ENCODE results near the gene ZNF516. TPM values are rescaled to one million over a fixed set of nuclear protein-coding genes. Genes with fewer than 3 reads are reported as not detected.
A peak's percentile ranks its signal among the peaks of the same experiment; 100 is the strongest.
"Not testable (repeated sequence)": the region's sequence is repeated elsewhere in the genome, so short reads cannot be mapped to it uniquely, and the experiment has no call there.

The ZNF516 gene, protein sequence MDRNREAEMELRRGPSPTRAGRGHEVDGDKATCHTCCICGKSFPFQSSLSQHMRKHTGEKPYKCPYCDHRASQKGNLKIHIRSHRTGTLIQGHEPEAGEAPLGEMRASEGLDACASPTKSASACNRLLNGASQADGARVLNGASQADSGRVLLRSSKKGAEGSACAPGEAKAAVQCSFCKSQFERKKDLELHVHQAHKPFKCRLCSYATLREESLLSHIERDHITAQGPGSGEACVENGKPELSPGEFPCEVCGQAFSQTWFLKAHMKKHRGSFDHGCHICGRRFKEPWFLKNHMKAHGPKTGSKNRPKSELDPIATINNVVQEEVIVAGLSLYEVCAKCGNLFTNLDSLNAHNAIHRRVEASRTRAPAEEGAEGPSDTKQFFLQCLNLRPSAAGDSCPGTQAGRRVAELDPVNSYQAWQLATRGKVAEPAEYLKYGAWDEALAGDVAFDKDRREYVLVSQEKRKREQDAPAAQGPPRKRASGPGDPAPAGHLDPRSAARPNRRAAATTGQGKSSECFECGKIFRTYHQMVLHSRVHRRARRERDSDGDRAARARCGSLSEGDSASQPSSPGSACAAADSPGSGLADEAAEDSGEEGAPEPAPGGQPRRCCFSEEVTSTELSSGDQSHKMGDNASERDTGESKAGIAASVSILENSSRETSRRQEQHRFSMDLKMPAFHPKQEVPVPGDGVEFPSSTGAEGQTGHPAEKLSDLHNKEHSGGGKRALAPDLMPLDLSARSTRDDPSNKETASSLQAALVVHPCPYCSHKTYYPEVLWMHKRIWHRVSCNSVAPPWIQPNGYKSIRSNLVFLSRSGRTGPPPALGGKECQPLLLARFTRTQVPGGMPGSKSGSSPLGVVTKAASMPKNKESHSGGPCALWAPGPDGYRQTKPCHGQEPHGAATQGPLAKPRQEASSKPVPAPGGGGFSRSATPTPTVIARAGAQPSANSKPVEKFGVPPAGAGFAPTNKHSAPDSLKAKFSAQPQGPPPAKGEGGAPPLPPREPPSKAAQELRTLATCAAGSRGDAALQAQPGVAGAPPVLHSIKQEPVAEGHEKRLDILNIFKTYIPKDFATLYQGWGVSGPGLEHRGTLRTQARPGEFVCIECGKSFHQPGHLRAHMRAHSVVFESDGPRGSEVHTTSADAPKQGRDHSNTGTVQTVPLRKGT
- total RNA-seq = 1 to 10 TPM; 2.7 to 4.8 TPM

GRCh38 chr18:76495006-76495370 is at the start of gene ZNF516:
TSS of gene ZNF516 (minus strand) at chr18:76495242. CDS start at chr18:76443054, 52,188 bp downstream.
- no peaks in the 10 kb centered on the region for H3K9me3 Mint-ChIP-seq
- intact Hi-C loops (cut with micrococcal nuclease) = loop anchor here (10.0 kb wide), 2 partner anchors 310 to 2000 kb away; partner anchors contain the start of gene CNDP2
- POLR2A ChIA-PET = no interaction called here
- DNase-seq = peak; percentile 22
- no peaks in the 10 kb centered on the region for H3K36me3 Mint-ChIP-seq
- peak within 1 kb of the TSS; percentile 84 for H3K4me3 Mint-ChIP-seq
- peaks cover 58% of the 10 kb centered on the region for H3K27me3 Mint-ChIP-seq
- CTCF ChIA-PET = no interaction called here
- H3K4me1 Mint-ChIP-seq (ENCODE audit: low read depth) = peaks cover 33% of the 10 kb centered on the region
- H3K27ac Mint-ChIP-seq = no peak within 1 kb of the TSS

DNA sequence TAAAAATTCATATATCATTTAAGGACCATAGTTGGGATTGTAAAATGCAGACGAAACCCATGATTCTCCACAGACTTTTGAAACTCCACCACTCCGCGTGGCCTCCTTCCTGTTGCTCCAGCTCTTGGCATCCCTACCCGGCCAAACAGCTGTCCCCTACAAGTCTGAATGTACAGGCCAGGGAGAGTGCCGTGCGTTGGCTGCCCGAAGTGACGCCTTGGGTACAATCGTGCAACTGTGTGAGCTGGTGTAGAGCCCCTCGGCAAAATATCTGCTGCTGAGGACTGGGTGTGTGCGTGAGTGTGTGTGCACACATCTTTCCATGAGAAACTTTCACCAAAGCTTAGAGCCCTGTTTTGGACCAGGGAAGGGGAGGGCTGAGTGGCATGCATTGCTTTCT is 43.8 kb upstream of the ZNF516 start:
- Mint-ChIP-seq H3K36me3 (no peaks in the 10 kb centered on the region), H3K9me3 (no peaks in the 10 kb centered on the region), H3K27ac (no peak overlapping the region), H3K4me1 (ENCODE audit: low read depth) (no peaks in the 10 kb centered on the region), H3K4me3 (no peak overlapping the region), H3K27me3 (peaks cover 17% of the 10 kb centered on the region)
- ChIA-PET POLR2A (no interaction called here), CTCF (no interaction called here)
- no peak for DNase-seq
- intact Hi-C loops (cut with micrococcal nuclease) = no loop called here

DNA sequence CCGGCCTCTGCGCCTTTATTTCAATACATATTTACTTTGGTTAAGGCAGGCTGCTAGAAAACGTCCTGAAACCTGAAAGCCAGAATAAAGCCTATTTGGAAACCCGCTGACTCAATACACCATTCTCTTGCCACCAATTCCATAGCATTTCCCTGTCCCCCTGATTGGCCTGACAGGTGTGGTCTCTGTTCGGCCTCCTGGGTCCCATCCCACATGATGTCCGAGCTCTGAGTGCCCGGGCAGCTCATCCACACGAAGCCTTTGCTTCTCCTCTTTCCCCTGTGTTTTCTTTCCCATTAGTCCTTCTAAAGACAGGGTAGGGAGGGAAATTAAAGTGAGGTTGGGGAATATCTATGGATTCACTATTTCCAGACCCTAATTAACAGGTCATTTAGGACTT is 42.6 kb upstream of the ZNF516 start:
- intact Hi-C loops (cut with micrococcal nuclease) = no loop called here

DNA sequence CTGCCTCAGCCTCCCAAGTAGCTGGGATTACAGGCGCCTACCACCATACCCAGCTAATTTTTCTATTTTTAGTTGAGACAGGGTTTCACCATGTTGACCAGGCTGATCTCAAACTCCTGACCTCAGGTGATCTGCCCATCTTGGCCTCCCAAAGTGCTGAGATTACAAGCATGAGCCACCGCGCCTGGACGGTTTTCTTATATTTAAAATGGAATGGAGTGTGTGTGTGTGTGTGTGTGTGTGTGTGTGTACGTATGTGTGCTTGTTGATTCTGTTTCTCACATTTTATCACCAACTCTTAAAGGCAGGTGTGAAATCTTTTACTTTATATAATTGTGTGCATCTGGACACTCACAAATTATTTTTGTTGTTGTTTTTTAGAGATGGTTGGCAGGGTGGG is 41.6 kb upstream of the ZNF516 start:
- H3K36me3 Mint-ChIP-seq; H3K27ac Mint-ChIP-seq; H3K4me3 Mint-ChIP-seq; POLR2A ChIA-PET; CTCF ChIA-PET; H3K4me1 Mint-ChIP-seq (ENCODE audit: low read depth); H3K9me3 Mint-ChIP-seq; intact Hi-C loops (cut with micrococcal nuclease); DNase-seq: not testable (repeated sequence)
- peaks cover 17% of the 10 kb centered on the region for H3K27me3 Mint-ChIP-seq

More for the DNA sequence above, 42.6 kb upstream of the ZNF516 start:
- H3K9me3 Mint-ChIP-seq = no peaks in the 10 kb centered on the region
- no peak for DNase-seq
- no peaks in the 10 kb centered on the region for H3K4me1 Mint-ChIP-seq (ENCODE audit: low read depth)
- no peak overlapping the region for H3K27ac Mint-ChIP-seq
- ChIA-PET CTCF (no interaction called here), POLR2A (no interaction called here)
- H3K4me3 Mint-ChIP-seq = no peak overlapping the region
- H3K36me3 Mint-ChIP-seq = no peaks in the 10 kb centered on the region
- peaks cover 17% of the 10 kb centered on the region for H3K27me3 Mint-ChIP-seq

DNA sequence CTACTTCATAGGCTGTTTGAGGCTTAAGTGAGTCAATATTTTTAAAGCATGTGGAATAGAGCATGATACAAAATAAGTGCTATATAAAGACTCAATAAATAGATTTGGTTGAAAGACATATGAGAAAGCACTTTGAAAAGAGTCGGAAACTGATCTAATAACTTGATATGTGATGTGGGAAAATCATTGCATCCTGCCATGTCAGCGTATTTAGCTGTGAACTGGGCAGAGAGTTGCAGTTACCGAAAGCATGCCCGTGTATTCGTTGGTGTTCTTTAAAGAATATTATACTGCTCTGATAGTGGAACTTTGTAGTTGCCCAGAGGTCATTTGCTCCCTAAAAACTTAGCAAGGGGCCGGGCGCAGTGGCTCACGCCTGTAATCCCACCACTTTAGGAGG is 37.8 kb upstream of the ZNF516 start:
- no peaks in the 10 kb centered on the region for H3K36me3 Mint-ChIP-seq
- CTCF ChIA-PET = no interaction called here

DNA sequence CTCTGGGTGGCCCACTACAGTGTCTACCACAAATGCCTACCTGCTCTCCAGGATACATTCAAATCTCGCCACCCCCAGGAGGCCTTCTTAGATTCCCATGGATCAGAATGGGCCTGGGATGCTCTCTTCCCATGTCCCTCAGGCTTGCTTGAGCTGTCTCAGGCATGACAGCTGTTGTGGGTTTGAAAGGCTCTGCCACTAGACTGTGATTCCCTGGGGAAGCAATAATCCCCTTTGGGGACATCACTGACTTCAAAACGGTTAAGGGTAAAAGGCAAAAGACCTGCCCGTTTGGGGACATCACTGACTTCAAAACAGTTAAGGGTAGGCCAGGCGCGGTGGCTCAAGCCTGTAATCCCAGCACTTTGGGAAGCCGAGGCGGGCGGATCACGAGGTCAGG is 35.8 kb upstream of the ZNF516 start:
- Mint-ChIP-seq H3K4me3 (no peak overlapping the region), H3K4me1 (ENCODE audit: low read depth) (peaks cover 6% of the 10 kb centered on the region), H3K27me3 (peaks cover 20% of the 10 kb centered on the region), H3K9me3 (no peaks in the 10 kb centered on the region), H3K36me3 (no peaks in the 10 kb centered on the region), H3K27ac (no peak overlapping the region)
- CTCF ChIA-PET = no interaction called here
- POLR2A ChIA-PET = no interaction called here
- intact Hi-C loops (cut with micrococcal nuclease) = no loop called here
- no peak for DNase-seq

More for the DNA sequence above, 37.8 kb upstream of the ZNF516 start:
- H3K9me3 Mint-ChIP-seq = no peaks in the 10 kb centered on the region
- H3K4me1 Mint-ChIP-seq (ENCODE audit: low read depth) = peaks cover 6% of the 10 kb centered on the region
- H3K27me3 Mint-ChIP-seq = peaks cover 10% of the 10 kb centered on the region
- no peak overlapping the region for H3K4me3 Mint-ChIP-seq
- POLR2A ChIA-PET = no interaction called here
- intact Hi-C loops (cut with micrococcal nuclease) = no loop called here
- no peak overlapping the region for H3K27ac Mint-ChIP-seq
- no peak for DNase-seq

DNA sequence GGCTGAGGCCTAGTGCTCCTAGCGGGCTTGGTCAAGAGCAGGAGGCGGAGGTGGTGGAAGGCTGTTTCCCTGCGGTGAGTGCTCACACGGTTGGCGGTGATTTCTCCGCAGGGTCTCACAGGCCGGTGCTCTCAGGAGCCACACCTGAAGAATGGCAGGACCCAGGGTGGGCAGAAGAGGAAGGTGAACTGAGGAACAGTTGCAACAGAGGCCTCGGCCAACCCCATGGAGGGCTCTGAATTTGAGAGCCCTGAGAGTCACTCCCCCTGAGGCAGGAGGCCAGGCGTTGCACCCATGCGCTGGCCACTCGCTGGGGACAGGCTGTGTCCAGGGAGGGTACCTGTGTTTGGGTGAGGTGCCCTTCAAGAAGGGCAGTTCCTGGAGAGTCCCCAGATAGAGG is 35.3 kb upstream of the ZNF516 start:
- H3K9me3 Mint-ChIP-seq = no peaks in the 10 kb centered on the region
- DNase-seq = no peak
- H3K27me3 Mint-ChIP-seq = peaks cover 21% of the 10 kb centered on the region
- H3K36me3 Mint-ChIP-seq = no peaks in the 10 kb centered on the region
- ChIA-PET CTCF (no interaction called here), POLR2A (no interaction called here)
- H3K4me3 Mint-ChIP-seq = no peak overlapping the region
- H3K4me1 Mint-ChIP-seq (ENCODE audit: low read depth) = peaks cover 6% of the 10 kb centered on the region
- intact Hi-C loops (cut with micrococcal nuclease) = no loop called here
- no peak overlapping the region for H3K27ac Mint-ChIP-seq

DNA sequence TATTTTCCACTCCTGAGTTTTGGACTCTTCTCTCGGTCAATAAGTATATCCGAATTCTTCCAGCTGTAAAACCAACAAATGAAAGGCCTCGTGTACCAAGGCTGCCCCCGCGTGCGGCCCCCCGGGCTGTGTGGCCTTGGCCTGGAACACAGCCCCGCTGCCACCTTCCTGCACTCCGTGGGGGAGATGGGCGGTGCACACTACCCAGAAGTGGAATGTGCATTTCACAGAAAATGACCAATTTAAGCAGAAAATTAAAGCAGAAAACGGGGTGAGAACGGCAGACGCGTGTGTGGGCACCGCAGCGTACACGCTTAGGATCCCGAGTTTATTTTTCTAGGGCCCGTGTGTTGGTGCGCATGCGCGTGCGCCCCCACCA is 34.4 kb upstream of the ZNF516 start:
- Mint-ChIP-seq H3K9me3 (no peaks in the 10 kb centered on the region), H3K4me1 (ENCODE audit: low read depth) (peaks cover 6% of the 10 kb centered on the region), H3K4me3 (no peak overlapping the region), H3K27ac (no peak overlapping the region), H3K27me3 (peaks cover 26% of the 10 kb centered on the region), H3K36me3 (no peaks in the 10 kb centered on the region)
- ChIA-PET CTCF (no interaction called here), POLR2A (no interaction called here)
- intact Hi-C loops (cut with micrococcal nuclease) = no loop called here
- DNase-seq = no peak

GRCh38 chr18:76528477-76529432 is 33.7 kb upstream of the ZNF516 start:
- intact Hi-C loops (cut with micrococcal nuclease) = no loop called here
- no peak overlapping the region for H3K27ac Mint-ChIP-seq
- H3K9me3 Mint-ChIP-seq = no peaks in the 10 kb centered on the region
- CTCF ChIA-PET = no interaction called here
- no peak for DNase-seq
- POLR2A ChIA-PET = no interaction called here
- H3K4me3 Mint-ChIP-seq = peak overlapping the region; percentile 57
- H3K4me1 Mint-ChIP-seq (ENCODE audit: low read depth) = peaks cover 6% of the 10 kb centered on the region
- no peaks in the 10 kb centered on the region for H3K36me3 Mint-ChIP-seq
- peaks cover 27% of the 10 kb centered on the region for H3K27me3 Mint-ChIP-seq

DNA sequence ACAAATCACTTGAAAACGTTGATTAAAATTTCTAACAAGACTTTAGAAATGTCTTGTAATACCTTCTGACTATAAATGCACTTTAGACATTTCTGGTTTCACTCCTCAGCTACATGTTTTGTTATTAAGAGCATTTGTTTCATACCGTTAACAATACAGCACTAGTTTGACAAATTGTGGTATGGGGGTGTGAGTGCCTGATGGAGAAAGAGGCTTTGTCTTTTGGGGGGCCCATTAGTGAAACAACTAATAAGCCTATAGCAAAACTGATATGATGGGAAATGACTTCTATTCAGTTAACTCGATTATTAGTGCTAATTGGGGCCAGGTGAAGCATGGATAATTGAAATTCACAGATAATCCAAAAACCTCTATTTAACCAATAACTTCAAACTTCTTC is 30.9 kb upstream of the ZNF516 start:
- Mint-ChIP-seq H3K9me3 (no peaks in the 10 kb centered on the region), H3K27me3 (peaks cover 30% of the 10 kb centered on the region), H3K27ac (no peak overlapping the region), H3K36me3 (no peaks in the 10 kb centered on the region), H3K4me1 (ENCODE audit: low read depth) (peaks cover 6% of the 10 kb centered on the region), H3K4me3 (no peak overlapping the region)
- intact Hi-C loops (cut with micrococcal nuclease) = no loop called here
- POLR2A ChIA-PET = no interaction called here
- CTCF ChIA-PET = no interaction called here
- no peak for DNase-seq

DNA sequence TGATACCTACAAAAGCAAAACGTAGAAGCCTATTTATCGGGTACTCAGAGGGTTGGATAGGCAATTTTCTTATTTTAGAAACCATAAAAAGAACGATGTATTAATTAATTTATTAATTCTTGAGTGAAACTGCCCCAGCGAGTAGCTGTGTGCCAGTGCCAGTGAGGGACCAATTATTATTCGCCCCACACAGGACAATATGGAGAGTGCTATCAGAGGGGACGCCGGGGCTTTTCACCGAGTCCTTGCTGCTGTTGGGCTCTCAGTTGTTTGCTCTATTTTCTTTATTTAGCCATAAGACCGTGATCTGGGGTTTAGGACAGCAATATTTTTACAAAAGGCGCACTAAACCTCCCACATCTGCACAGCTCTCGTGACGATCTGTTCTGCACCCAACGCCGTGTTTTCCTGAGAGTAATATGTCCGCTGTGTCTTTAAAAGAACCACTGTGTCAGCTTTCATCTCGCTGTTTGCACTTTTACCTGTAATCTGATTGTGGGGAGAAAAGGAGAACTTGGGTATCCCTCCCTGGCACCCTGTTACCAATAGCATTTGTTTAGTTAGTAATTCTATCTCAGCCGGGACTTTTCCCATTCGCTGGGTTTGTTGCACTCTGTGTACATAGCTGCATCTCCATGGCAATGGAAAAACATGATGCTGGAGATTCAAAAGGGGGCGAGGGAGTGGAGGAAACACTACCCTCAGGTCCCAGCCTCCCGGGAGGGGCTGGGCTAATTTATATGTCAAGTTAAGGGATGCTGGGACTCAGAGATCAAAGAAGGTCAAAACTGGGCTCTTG is 30.1 kb upstream of the ZNF516 start:
- ChIA-PET CTCF (no interaction called here), POLR2A (no interaction called here)
- Mint-ChIP-seq H3K36me3 (no peaks in the 10 kb centered on the region), H3K4me1 (ENCODE audit: low read depth) (peaks cover 6% of the 10 kb centered on the region), H3K27me3 (peaks cover 29% of the 10 kb centered on the region), H3K9me3 (no peaks in the 10 kb centered on the region), H3K4me3 (no peak overlapping the region), H3K27ac (no peak overlapping the region)
- intact Hi-C loops (cut with micrococcal nuclease) = no loop called here
- no peak for DNase-seq
